GM12872 (cell line): ENCODE data around the gene ABCB1.

Experiments used
- CTCF ChIP-seq: IDR thresholded peaks from 3 replicates; pipeline ENCODE4 v1.5.1; 2011; ENCODE audit warnings: low read depth, mild to moderate bottlenecking, low read length, moderate library complexity; ENCODE audit not compliant: insufficient read depth

The ABCB1 gene

GRCh38 chr7:87596696-87597095 is 4.0 kb downstream of the ABCB1 start:
- TF ChIP-seq CTCF: no peak

- TF ChIP-seq CTCF: no peak
Measured at GRCh38 chr7:87596136-87596535, 4.5 kb downstream of the ABCB1 start.

GRCh38 chr7:87592300-87592699 is 8.4 kb downstream of the ABCB1 start:
- TF ChIP-seq CTCF: no peak

- no peak for TF ChIP-seq CTCF
Measured at GRCh38 chr7:87591211-87591610, 9.5 kb downstream of the ABCB1 start.

- TF ChIP-seq CTCF: no peak
Measured at GRCh38 chr7:87590578-87590977, 10.1 kb downstream of the ABCB1 start.

- no peak for TF ChIP-seq CTCF
Measured at GRCh38 chr7:87589631-87590030, 11.1 kb downstream of the ABCB1 start.

GRCh38 chr7:87581723-87582122 is 19.0 kb downstream of the ABCB1 start:
- TF ChIP-seq CTCF: no peak

GRCh38 chr7:87580636-87581035 is 20.0 kb downstream of the ABCB1 start:
- no peak for TF ChIP-seq CTCF
